Retinal pigment epithelial cell (primary cell): ENCODE measurements around the gene CDR2L.
"Not testable (repeated sequence)": the region's sequence is repeated elsewhere in the genome, so short reads cannot be mapped to it uniquely, and the experiment has no call there.

Experiments
- DNase-seq: peaks from one replicate; pipeline ENCODE4 v3.0.0-alpha.2; 2010; ENCODE audit warnings: low read depth
- H3K4me3 ChIP-seq: 2 replicates; pipeline ENCODE4 v1.5.1; 2011; ENCODE audit warnings: mild to moderate bottlenecking, low read length, control low read depth, moderate library complexity
- CTCF ChIP-seq: conservative IDR thresholded peaks from 2 replicates; pipeline ENCODE4 v1.5.1; 2011; ENCODE audit warnings: low read depth, low read length, control low read depth, inconsistent platforms

Gene CDR2L

GRCh38 chr17:75004371-75004770, 16.9 kb downstream of the CDR2L start:
- no peak for TF ChIP-seq CTCF
- DNase-seq = no peak
- H3K4me3 ChIP-seq = no peak overlapping the region

GRCh38 chr17:75005291-75005690, 17.9 kb downstream of the CDR2L start:
- no peak for TF ChIP-seq CTCF
- H3K4me3 ChIP-seq = no peak overlapping the region
- no peak for DNase-seq

GRCh38 chr17:75006084-75006483, 18.7 kb downstream of the CDR2L start:
- H3K4me3 ChIP-seq, DNase-seq: not testable (repeated sequence)

- DNase-seq = no peak
- TF ChIP-seq CTCF = no peak
- no peak overlapping the region for H3K4me3 ChIP-seq
Measured at GRCh38 chr17:75006653-75007052, 19.2 kb downstream of the CDR2L start.

- no peak overlapping the region for H3K4me3 ChIP-seq
- no peak for DNase-seq
- TF ChIP-seq CTCF = no peak
Measured at GRCh38 chr17:75008373-75008772, 20.9 kb downstream of the CDR2L start.

- no peak for DNase-seq
- no peak overlapping the region for H3K4me3 ChIP-seq
- no peak for TF ChIP-seq CTCF
Measured at GRCh38 chr17:75009139-75009724, 21.8 kb downstream of the CDR2L start.

- no peak overlapping the region for H3K4me3 ChIP-seq
- no peak for TF ChIP-seq CTCF
- DNase-seq = peak; percentile 86
Measured at GRCh38 chr17:75010683-75011400, 23.4 kb downstream of the CDR2L start.
